ENCODE data around the gene KCTD8.

- TF ChIP-seq CTCF (IDR thresholded peaks at IDR 0.05), result no peak
- TF ChIP-seq POLR2AphosphoS5 (IDR thresholded peaks at IDR 0.05), result no peak
- TF ChIP-seq POLR2A (IDR thresholded peaks at IDR 0.05), result no peak
- no peak for TF ChIP-seq EP300 (IDR thresholded peaks at IDR 0.05)
Measured at GRCh38 chr4:44342800-44343199, 105.8 kb downstream of the KCTD8 start.
